ENCODE measurements around the gene RBBP8NL. TPM values are rescaled to one million over a fixed set of nuclear protein-coding genes. Genes with fewer than 3 reads are reported as not detected.

RBBP8NL gene
- polyA plus RNA-seq, 1 donor (not counting 4 experiments of a cell fraction or from before 2014, with no cell fraction given) = 0.13 TPM

- H3K4me3 ChIP-seq (ENCODE audit: control insufficient read depth in 2 of 3, extremely low read depth in 1 of 3, insufficient read depth in 2 of 3, low read depth in 1 of 3, low read length in 3 of 3) = no peak overlapping the region
- H2AFZ ChIP-seq (ENCODE audit: control insufficient read depth, low read length) = no peak overlapping the region
- no peaks in the 10 kb centered on the region for H3K36me3 ChIP-seq (ENCODE audit: control insufficient read depth in 2 of 2, extremely low read depth in 1 of 2, insufficient read depth in 2 of 2, low read length in 2 of 2)
- H4K20me1 ChIP-seq (ENCODE audit: control insufficient read depth, extremely low read depth, insufficient read depth, low read length) = no peaks in the 10 kb centered on the region
- peaks cover 13% of the 10 kb centered on the region for H3K27me3 ChIP-seq (ENCODE audit: control insufficient read depth, extremely low read depth, insufficient read depth, low read length)
- dilution Hi-C loops (cut with MboI; ENCODE audit: extremely low pct_ligation_motif_present, low sequenced_read_pairs) = no loop called here
- no peaks in the 10 kb centered on the region for H3K9me3 ChIP-seq (ENCODE audit: control insufficient read depth, low read depth, low read length)
- no peak for FAIRE-seq
- no peak overlapping the region for H3K27ac ChIP-seq (ENCODE audit: control insufficient read depth, insufficient read depth, low read length)
- TF ChIP-seq CTCF (optimal IDR thresholded peaks at IDR 0.05 in 1 of 3, IDR thresholded peaks at IDR 0.05 in 1 of 3, conservative IDR thresholded peaks at IDR 0.05 in 1 of 3; ENCODE audit: extremely low read depth in 1 of 3, insufficient read depth in 2 of 3, low read length in 3 of 3) (no peak), EZH2 (IDR thresholded peaks at IDR 0.05; ENCODE audit: low read length) (no peak)
- no peak overlapping the region for H3K4me2 ChIP-seq (ENCODE audit: control insufficient read depth, extremely low read depth, insufficient read depth, low read depth, low read length)
- H3K9ac ChIP-seq (ENCODE audit: control insufficient read depth, extremely low read depth, insufficient read depth, low read length) = no peak overlapping the region
- H3K79me2 ChIP-seq (ENCODE audit: control insufficient read depth, insufficient read depth, low read length) = no peaks in the 10 kb centered on the region
- H3K9me1 ChIP-seq (ENCODE audit: control insufficient read depth, extremely low read depth, insufficient read depth, low read length) = no peaks in the 10 kb centered on the region
- DNase-seq (ENCODE audit: low read depth, low spot score) = no peak
- H3K4me1 ChIP-seq (ENCODE audit: control insufficient read depth, extremely low read depth, insufficient read depth, low read length) = no peaks in the 10 kb centered on the region
Observed at GRCh38 chr20:62462976-62463592, 35.7 kb upstream of the RBBP8NL start.

- Histone ChIP-seq H3K36me3 (ENCODE audit: control insufficient read depth in 2 of 2, extremely low read depth in 1 of 2, insufficient read depth in 2 of 2, low read length in 2 of 2) (no peaks in the 10 kb centered on the region), H3K4me3 (ENCODE audit: control insufficient read depth in 2 of 3, extremely low read depth in 1 of 3, insufficient read depth in 2 of 3, low read depth in 1 of 3, low read length in 3 of 3) (no peak overlapping the region), H3K27ac (ENCODE audit: control insufficient read depth, insufficient read depth, low read length) (no peak overlapping the region), H4K20me1 (ENCODE audit: control insufficient read depth, extremely low read depth, insufficient read depth, low read length) (no peaks in the 10 kb centered on the region), H3K4me2 (ENCODE audit: control insufficient read depth, extremely low read depth, insufficient read depth, low read depth, low read length) (no peak overlapping the region), H3K9ac (ENCODE audit: control insufficient read depth, extremely low read depth, insufficient read depth, low read length) (no peak overlapping the region), H3K9me1 (ENCODE audit: control insufficient read depth, extremely low read depth, insufficient read depth, low read length) (no peaks in the 10 kb centered on the region), H3K9me3 (ENCODE audit: control insufficient read depth, low read depth, low read length) (no peaks in the 10 kb centered on the region), H2AFZ (ENCODE audit: control insufficient read depth, low read length) (no peak overlapping the region), H3K27me3 (ENCODE audit: control insufficient read depth, extremely low read depth, insufficient read depth, low read length) (peaks cover 11% of the 10 kb centered on the region), H3K79me2 (ENCODE audit: control insufficient read depth, insufficient read depth, low read length) (no peaks in the 10 kb centered on the region), H3K4me1 (ENCODE audit: control insufficient read depth, extremely low read depth, insufficient read depth, low read length) (no peaks in the 10 kb centered on the region)
- dilution Hi-C loops (cut with MboI; ENCODE audit: extremely low pct_ligation_motif_present, low sequenced_read_pairs) = no loop called here
- no peak for FAIRE-seq
- no peak for DNase-seq (ENCODE audit: low read depth, low spot score)
- TF ChIP-seq CTCF (optimal IDR thresholded peaks at IDR 0.05 in 1 of 3, IDR thresholded peaks at IDR 0.05 in 1 of 3, conservative IDR thresholded peaks at IDR 0.05 in 1 of 3; ENCODE audit: extremely low read depth in 1 of 3, insufficient read depth in 2 of 3, low read length in 3 of 3) (no peak), EZH2 (IDR thresholded peaks at IDR 0.05; ENCODE audit: low read length) (no peak)
Observed at GRCh38 chr20:62461834-62462233, 34.5 kb upstream of the RBBP8NL start.
